ENCODE measurements around the gene SVOP.
A peak's percentile ranks its signal among the peaks of the same experiment; 100 is the strongest.

The SVOP gene

GRCh38 chr12:109020146-109020795, 597 bp downstream of the SVOP start:
- TF ChIP-seq ZFX (IDR thresholded peaks at IDR 0.05; ENCODE audit: borderline replicate concordance): no peak
- TF ChIP-seq CTCF (IDR thresholded peaks at IDR 0.05): no peak
- peak overlapping the region; percentile 31 for H3K27ac ChIP-seq

- no peak overlapping the region for H3K27ac ChIP-seq
- TF ChIP-seq CTCF (IDR thresholded peaks at IDR 0.05) (no peak), ZFX (IDR thresholded peaks at IDR 0.05; ENCODE audit: borderline replicate concordance) (no peak)
Measured at GRCh38 chr12:109018296-109018695, 2.6 kb downstream of the SVOP start.

GRCh38 chr12:109016978-109017377, 3.9 kb downstream of the SVOP start:
- no peak for TF ChIP-seq CTCF (IDR thresholded peaks at IDR 0.05)
- no peak for TF ChIP-seq ZFX (IDR thresholded peaks at IDR 0.05; ENCODE audit: borderline replicate concordance)
- no peak overlapping the region for H3K27ac ChIP-seq

GRCh38 chr12:109016016-109016415, 4.9 kb downstream of the SVOP start:
- TF ChIP-seq CTCF (IDR thresholded peaks at IDR 0.05) (no peak), ZFX (IDR thresholded peaks at IDR 0.05; ENCODE audit: borderline replicate concordance) (no peak)
- no peak overlapping the region for H3K27ac ChIP-seq

GRCh38 chr12:109014984-109015765, 5.7 kb downstream of the SVOP start:
- TF ChIP-seq ZFX (IDR thresholded peaks at IDR 0.05; ENCODE audit: borderline replicate concordance) (no peak), CTCF (IDR thresholded peaks at IDR 0.05) (no peak)
- H3K27ac ChIP-seq: no peak overlapping the region

GRCh38 chr12:109010259-109010658, 10.6 kb downstream of the SVOP start:
- no peak for TF ChIP-seq ZFX (IDR thresholded peaks at IDR 0.05; ENCODE audit: borderline replicate concordance)
- no peak for TF ChIP-seq CTCF (IDR thresholded peaks at IDR 0.05)
- no peak overlapping the region for H3K27ac ChIP-seq

GRCh38 chr12:109009766-109010165, 11.1 kb downstream of the SVOP start:
- no peak for TF ChIP-seq ZFX (IDR thresholded peaks at IDR 0.05; ENCODE audit: borderline replicate concordance)
- no peak for TF ChIP-seq CTCF (IDR thresholded peaks at IDR 0.05)

More at GRCh38 chr12:109009766-109010165, 11.1 kb downstream of the SVOP start:
- H3K27ac ChIP-seq: no peak overlapping the region
